GM19438 (cell line): Measurements from ENCODE around the gene GPR15LG.
A peak's percentile ranks its signal among the peaks of the same experiment; 100 is the strongest.

Experiments used
- ATAC-seq: cut with Tn5 transposase; IDR thresholded peaks from one replicate; pipeline ENCODE4 v1.9.1; 2021; ENCODE audit warnings: low read depth; ENCODE audit not compliant: unreplicated experiment

Gene GPR15LG

DNA sequence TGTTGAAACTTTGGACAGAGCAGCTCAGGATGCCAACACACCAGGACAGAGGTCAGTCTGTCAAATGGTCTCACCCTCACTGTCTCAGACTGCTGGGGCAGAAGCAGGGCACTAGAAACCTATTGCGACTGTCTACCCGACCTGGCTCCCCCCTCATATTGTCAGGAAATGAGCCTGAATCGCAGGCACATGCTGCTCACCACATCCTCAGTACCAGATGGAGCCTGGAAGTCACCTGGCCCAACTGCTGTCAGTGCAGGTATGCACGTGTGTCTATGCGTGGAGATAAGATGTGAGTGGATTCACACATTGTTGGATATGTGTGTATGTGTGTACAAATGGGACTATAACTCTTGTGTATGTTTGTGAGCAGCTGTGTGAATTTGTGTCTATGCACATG is 17.5 kb downstream of the GPR15LG start:
- ATAC-seq: no peak

DNA sequence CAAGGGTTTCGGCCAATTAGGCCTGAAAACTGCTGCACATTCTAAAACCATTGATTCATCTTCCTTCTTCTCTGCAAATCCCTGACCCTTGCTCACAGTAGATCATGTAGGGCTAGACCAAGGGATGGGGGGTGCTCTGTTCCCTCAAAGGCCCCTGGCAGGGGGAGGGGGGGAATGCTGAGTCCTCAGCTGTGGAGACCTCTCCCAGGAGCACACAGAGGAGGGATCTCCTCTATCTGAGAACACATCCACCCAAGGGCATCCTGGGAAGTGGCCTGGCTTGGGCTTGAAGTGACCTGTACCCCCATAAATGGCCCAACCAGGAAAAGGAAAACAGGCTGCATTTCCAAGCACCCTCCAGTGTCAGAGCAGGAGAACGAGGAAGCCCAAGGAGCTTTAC is 19.7 kb downstream of the GPR15LG start:
- no peak for ATAC-seq

DNA sequence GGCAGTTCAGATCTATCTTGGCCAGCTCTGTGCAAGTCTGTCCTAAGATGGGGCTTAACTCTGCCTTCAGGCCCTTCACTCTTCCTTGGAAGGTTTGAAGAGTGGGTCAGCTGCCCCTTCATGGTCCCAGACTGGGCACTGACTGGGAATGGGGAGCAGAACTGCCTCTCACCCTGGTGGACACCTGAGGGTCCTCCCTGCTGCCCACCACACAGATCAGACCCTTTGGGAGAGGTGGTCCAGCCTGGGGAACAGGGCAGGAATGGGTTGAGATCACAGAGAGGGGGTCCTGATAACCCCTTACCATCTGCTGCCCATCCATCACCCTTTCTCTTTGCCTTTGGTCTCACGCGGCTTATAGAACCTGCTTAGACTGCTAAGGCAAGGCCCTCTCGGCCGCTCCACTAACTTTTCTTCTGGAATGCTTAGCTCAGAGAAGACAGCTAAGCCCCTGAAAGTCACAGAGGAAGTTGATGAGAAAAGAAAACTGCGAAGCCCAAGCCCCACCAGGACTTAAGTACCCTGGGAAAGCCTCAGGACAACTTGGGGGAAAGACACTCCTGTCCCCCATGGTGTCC is 20.3 kb downstream of the GPR15LG start:
- ATAC-seq: no peak

DNA sequence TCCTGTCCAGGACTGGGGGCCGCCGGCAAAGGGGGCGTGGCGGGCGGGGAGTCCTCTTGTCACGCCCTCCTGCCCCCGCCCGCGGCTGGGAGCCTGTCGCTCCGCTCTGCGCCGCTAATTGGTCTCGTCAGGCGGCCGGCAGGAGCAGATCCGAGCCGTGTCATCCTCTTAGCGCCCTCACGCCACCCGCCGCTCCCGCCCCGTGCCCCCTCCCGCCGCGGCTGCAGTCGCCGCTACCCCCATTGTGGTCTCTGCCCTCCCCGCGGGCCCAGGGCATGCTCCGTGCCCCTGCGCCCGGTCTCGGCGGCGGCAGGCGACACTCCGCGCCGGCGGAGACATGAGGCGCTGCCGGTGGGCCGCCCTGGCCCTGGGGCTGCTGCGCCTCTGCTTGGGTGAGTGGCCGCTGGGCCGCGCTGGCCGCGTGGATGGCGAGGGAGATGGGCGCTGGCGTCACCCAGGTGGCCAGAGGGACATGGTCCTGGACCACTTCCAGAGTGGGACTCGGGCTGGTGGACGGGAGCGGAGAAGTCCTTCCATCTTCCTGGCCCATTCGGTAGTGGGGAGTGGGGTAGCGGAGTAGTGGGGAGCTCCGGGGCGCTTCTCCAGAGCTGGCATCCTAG is 20.9 kb downstream of the GPR15LG start, which contains the start of gene CDHR1:
Gene CDHR1 (plus strand): TSS at position 114 of the 620 bp plus-strand sequence. CDS start 224 bp downstream, at position 338.
- ATAC-seq: peak; percentile 67

GRCh38 chr10:84195044-84195830 is 21.6 kb downstream of the GPR15LG start:
- ATAC-seq: no peak

DNA sequence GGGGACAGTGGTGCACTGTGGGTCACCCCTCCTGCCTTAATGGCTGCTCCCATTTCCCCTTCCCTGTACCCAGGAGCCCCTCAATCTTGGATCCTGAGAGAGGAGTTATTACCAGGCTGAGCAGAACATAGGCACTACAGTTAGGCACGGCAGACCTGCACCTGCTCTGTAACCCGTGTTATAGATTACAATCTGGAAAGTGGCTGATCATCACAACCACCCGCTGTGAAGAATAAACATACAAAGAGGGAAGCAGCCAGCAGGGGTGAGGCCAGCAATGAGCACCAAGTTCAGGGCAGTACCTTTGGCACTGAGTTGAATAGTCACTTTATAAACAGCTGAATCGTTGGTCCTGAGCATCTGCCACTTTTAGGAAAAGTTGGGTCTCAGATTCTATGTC is 22.5 kb downstream of the GPR15LG start:
- no peak for ATAC-seq

GRCh38 chr10:84196941-84197340 is 23.3 kb downstream of the GPR15LG start:
- no peak for ATAC-seq

DNA sequence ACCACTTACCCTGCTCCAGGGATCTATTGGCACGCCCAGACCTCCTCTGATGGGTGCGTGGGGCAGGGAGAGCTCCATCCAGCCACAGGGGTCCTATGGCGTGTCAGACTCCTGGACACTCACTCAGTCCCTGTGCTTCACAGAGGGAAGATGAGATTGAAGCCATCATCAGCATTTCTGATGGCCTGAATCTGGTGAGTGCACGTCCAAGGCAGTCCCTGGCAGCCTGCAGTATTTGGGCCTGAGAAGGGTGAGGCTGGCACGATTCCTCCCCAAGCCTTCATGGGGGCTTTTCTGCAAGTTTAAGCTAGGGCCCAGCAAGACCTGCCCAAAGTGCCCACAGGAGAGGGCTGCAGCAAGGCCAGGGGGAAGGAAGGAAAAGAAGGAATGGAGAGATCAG is 24.0 kb downstream of the GPR15LG start:
- ATAC-seq: no peak

DNA sequence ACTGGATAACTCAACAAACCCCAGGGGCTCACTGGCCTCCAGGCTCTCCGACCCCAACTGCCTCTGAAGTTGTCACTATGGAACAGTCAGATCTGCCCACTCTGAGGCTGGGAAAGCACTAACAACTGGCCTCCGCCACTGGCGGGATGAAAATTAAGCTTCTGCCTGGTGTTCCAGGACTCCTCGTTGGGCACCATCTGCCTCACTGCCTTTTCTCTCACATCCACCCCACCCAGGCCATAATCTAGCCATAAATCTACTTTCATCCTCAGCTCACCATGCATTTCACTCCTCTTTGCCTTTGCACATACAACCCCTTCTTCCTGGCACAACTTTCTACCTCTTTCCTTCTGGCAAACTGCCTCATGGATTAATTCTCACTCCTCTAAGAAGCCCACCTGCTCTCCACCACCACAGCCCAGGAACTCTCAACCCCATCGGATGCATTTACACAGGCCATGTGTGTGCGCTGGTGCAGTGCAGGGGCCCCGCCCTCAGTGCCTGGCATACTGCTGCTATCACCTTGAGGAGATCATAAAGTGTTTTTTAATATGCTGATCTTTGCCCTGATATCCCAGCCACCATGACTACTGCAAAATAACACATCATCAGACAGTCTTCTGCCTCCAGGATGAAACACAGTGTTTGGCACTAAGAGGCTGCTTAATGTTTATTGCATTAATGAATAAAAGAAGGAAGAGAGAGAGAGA is 24.8 kb downstream of the GPR15LG start:
- ATAC-seq: no peak

DNA sequence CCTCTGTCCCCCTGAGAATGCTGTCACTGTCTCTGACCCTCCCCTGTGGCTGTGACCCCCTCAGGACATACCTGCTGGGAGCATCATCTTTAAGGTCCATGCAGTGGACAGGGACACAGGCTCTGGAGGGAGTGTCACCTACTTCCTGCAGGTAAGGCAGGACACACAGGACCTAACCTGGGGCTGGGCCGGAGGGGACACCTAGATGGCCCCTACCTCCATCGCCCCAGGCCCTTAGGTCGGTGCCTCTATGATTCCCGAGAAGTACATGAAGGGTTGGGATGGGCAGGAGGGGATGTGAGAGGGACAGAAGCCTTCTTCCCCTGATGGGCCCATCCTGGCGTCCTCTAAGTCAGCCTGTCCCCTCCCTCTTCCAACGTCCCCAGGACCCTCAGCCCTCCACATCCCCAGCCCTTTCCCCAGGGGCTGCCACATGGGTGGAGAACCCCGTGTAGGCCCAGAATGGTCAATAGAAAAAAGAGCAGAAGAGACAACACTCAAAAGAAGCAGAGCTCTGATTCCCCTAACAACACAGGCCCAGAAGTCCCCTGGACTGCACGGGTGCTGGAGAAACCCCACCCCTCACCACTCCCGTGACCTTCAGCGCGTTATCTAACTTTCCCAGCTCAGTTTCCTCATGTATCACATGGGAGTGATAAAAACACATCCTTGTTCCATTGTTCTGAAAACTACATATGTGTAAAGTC is 27.1 kb downstream of the GPR15LG start:
- no peak for ATAC-seq

GRCh38 chr10:84201244-84201606 is 27.6 kb downstream of the GPR15LG start:
- ATAC-seq: no peak

DNA sequence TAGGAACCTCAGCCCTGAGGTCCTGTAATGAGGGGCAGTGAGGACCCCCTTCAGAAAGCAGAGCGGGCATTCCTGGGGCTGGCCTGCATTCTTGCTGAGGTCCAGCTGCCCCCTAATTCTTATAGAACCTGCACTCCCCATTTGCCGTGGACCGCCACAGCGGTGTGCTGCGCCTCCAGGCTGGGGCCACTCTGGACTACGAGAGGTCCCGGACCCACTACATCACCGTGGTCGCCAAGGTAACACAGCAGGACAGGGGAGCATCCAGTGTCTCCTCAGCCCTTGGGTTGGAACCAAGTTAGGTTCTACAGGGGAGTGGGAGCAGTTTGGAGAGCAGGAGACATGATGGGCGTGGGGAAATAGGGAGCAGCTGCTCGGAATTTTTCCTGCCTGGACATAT is 28.1 kb downstream of the GPR15LG start:
- ATAC-seq: no peak

GRCh38 chr10:84202349-84202748 is 28.7 kb downstream of the GPR15LG start:
- no peak for ATAC-seq

DNA sequence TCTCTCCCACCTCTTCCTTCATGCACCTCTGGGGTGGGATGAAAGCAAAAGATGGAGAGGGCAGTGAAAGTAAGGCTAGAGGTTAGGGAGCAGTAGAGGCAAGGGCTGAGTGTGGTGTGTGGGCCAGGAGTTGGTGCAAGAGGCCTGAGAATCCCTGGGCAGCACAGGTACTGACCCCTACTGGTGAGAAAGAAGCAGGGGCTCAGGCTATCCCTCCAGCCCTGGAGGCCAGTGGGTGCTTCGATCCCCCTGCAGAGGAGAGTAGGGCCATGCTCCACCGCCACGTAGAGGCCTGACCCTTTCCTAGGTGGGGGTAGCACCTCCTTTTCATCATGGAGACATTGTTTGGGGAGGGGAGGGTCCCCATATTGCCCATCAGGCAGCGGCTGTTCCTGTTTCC is 30.5 kb downstream of the GPR15LG start:
- ATAC-seq: peak; percentile 81

- no peak for ATAC-seq
Observed at GRCh38 chr10:84204610-84205009, 31.0 kb downstream of the GPR15LG start.

- ATAC-seq: peak; percentile 62
Observed at GRCh38 chr10:84205049-84205852, 31.6 kb downstream of the GPR15LG start.

DNA sequence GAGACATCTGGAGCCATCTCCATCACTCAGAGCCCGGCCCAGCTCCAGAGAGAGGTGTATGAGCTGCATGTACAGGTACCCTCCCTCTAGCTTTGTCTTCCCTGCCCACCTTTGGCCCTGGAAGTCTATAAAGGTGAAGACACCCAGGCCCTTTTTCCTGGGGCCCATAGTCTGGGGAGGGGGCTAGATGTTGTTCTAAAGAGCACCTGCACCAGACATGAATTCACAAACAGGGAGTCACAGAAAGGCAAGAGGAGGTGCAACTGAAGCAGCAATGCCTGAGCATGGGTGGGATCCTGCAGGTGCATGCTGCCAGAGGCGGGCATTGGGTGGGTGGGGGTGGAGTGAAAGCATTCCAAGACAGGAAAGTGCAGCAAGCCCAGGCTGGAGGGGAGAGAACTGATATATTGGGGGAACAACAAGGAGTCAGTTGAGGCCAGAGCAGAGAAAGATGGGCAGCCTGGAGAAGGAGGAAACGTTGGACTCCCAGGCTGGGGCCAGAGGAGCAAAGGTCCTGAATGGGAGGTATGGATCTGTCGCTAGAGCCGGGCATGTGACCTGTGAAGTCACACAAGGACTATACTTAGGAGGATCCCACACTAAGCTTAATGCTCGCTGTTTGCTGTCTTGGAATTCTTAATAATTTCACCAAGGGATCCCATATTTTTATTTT is 32.4 kb downstream of the GPR15LG start:
- no peak for ATAC-seq

- no peak for ATAC-seq
Observed at GRCh38 chr10:84208023-84208422, 34.4 kb downstream of the GPR15LG start.

GRCh38 chr10:84211566-84211965 is 38.0 kb downstream of the GPR15LG start:
- no peak for ATAC-seq
